Transverse colon (tissue), 4 donors: ENCODE measurements around the gene LAMA4. TPM values are rescaled to one million over a fixed set of nuclear protein-coding genes. Genes with fewer than 3 reads are reported as not detected.

Source experiments
- DNase-seq: peaks from one replicate; pipeline ENCODE4 v3.0.0-alpha.2; 2019
- H3K27ac ChIP-seq, 4 donors: fragments of 200-600 bp; sonication (generic); 2 replicates each; pipeline ENCODE4 v1.5.1; 2016 to 2018; ENCODE audit warnings: inconsistent platforms in 4 of 4
- H3K27me3 ChIP-seq: fragments of 200-600 bp; sonication (generic); 2 replicates; pipeline ENCODE4 v1.5.1; 2017; ENCODE audit warnings: inconsistent platforms
- H3K36me3 ChIP-seq, 4 donors: fragments of 200-600 bp; sonication (generic); 2 replicates each; pipeline ENCODE4 v1.5.1; 2017 to 2019; ENCODE audit warnings: inconsistent platforms in 4 of 4
- H3K4me1 ChIP-seq, 4 donors: fragments of 200-600 bp; sonication (generic); 2 replicates each; pipeline ENCODE4 v1.5.1; 2017 to 2020; ENCODE audit warnings: inconsistent platforms in 4 of 4
- H3K4me3 ChIP-seq, 4 donors: fragments of 200-600 bp; sonication (generic); 1 replicate in 1 of 4; 2 replicates in 3 of 4; pipeline versions ENCODE4 v1.5.1 to v1.6.1; 2017 to 2019; ENCODE audit warnings: inconsistent platforms in 4 of 4
- H3K9me3 ChIP-seq, 2 donors: fragments of 200-600 bp; sonication (generic); 2 replicates each; pipeline ENCODE4 v1.5.1; 2017 to 2019; ENCODE audit warnings: inconsistent platforms in 2 of 2
- CTCF ChIP-seq, 5 experiments: fragments of 200-600 bp in 3 of 5; fragments of 450-650 bp in 2 of 5; sonication (generic) in 3 of 5; IDR thresholded peaks; 1 replicate in 2 of 5; 2 replicates in 3 of 5; pipeline ENCODE4 v1.5.1; 2016 to 2017; ENCODE audit warnings: antibody characterized with exemption in 5 of 5, inconsistent platforms in 3 of 5, mild to moderate bottlenecking in 2 of 5, moderate library complexity in 1 of 5
- EP300 ChIP-seq: sonication (generic); formaldehyde crosslinking; IDR thresholded peaks from one replicate; pipeline ENCODE4 v1.6.1; 2017; ENCODE audit warnings: antibody characterized with exemption, low read depth
- POLR2A ChIP-seq: fragments of 450-650 bp; IDR thresholded peaks from one replicate; pipeline ENCODE4 v1.6.1; 2016; ENCODE audit warnings: antibody characterized with exemption, mild to moderate bottlenecking, moderate library complexity
- POLR2AphosphoS5 ChIP-seq, 3 donors: sonication (generic); formaldehyde crosslinking; IDR thresholded peaks; one replicate each; pipeline ENCODE4 v1.6.1; 2016; ENCODE audit warnings: antibody characterized with exemption in 3 of 3
- WGBS, 2 donors: methylation state at CpG; one replicate each; pipeline ENCODE4 v1.1.5; 2018; ENCODE audit warnings: low coverage in 1 of 2; 5-methylcytosine and 5-hydroxymethylcytosine counted together
- in situ Hi-C, 4 donors: fragments of 200-750 bp; cut with MboI; loops; one replicate each; pipeline versions ENCODE4 v1.15.0 to v1.15.1; 2017; ENCODE audit warnings: low sequenced_read_pairs in 3 of 4, low pct_ligation_motif_present in 1 of 4, low pct_unique_long_range_greater_than_20kb in 1 of 4
- intact Hi-C: fragments of 100-400 bp; cut with DNase I; formaldehyde crosslinking; loops from one replicate; pipeline ENCODE4 v1.15.1; 2023; ENCODE audit warnings: low total_unique reads
- total RNA-seq, 4 donors: library from RNA; depleted of rRNA; stranded (reverse); fragments of >200 nt; gene quantifications; one replicate each; pipeline ENCODE4 v1.1.0, GENCODE V29; 2016

Gene LAMA4
- total RNA-seq, 4 donors from 2014 or later = 27.3 to 54.9 (median 40.1) TPM

GRCh38 chr6:112118034-112118433 is 136.3 kb downstream of the LAMA4 start:
- TF ChIP-seq EP300 = no peak
- no peak for TF ChIP-seq POLR2AphosphoS5 (IDR thresholded peaks at IDR 0.05)
- TF ChIP-seq CTCF (IDR thresholded peaks at IDR 0.05) = no peak
- no peak for TF ChIP-seq POLR2A
- Histone ChIP-seq H3K27ac (no peak overlapping the region), H3K4me1 (peaks cover 0 to under 1% (median 0%) of the 10 kb centered on the region in 4 donors), H3K9me3 (no peaks in the 10 kb centered on the region), H3K27me3 (no peaks in the 10 kb centered on the region), H3K36me3 (peaks cover 0 to 8% (median 0%) of the 10 kb centered on the region in 4 donors), H3K4me3 (no peak overlapping the region)
- intact Hi-C loops = no loop called here
- DNase-seq = no peak
- in situ Hi-C loops = no loop called here

- no peaks in the 10 kb centered on the region for H3K9me3 ChIP-seq
- in situ Hi-C loops = no loop called here
- no peaks in the 10 kb centered on the region for H3K27me3 ChIP-seq
- H3K4me3 ChIP-seq = no peak overlapping the region
- H3K27ac ChIP-seq = no peak overlapping the region
- no peak for TF ChIP-seq POLR2AphosphoS5 (IDR thresholded peaks at IDR 0.05)
- TF ChIP-seq CTCF (IDR thresholded peaks at IDR 0.05) = no peak
- TF ChIP-seq EP300 = no peak
- TF ChIP-seq POLR2A = no peak
- peaks cover 0 to 8% (median 0%) of the 10 kb centered on the region in 4 donors for H3K36me3 ChIP-seq
- H3K4me1 ChIP-seq = no peaks in the 10 kb centered on the region
- intact Hi-C loops = no loop called here
- 71% methylated on average over 1 of the region's 1 CpG; no CpG with 5 or more reads in 1 of the 2 donors for WGBS, 2 donors
- DNase-seq = no peak
Observed at GRCh38 chr6:112117554-112117953, 136.8 kb downstream of the LAMA4 start.

- WGBS, 2 donors = 71 to 91% methylated on average over 1 of the region's 1 CpG
- H3K36me3 ChIP-seq = peaks cover 0 to 8% (median 0%) of the 10 kb centered on the region in 4 donors
Observed at GRCh38 chr6:112116221-112116620, 138.1 kb downstream of the LAMA4 start.

GRCh38 chr6:112114577-112115223 is 139.7 kb downstream of the LAMA4 start:
- H3K27me3 ChIP-seq = no peaks in the 10 kb centered on the region
- WGBS, 2 donors = 91 to 96% methylated on average over 2 to 3 of the region's 3 CpGs
- H3K9me3 ChIP-seq = no peaks in the 10 kb centered on the region
- peaks cover 0 to 8% (median 0%) of the 10 kb centered on the region in 4 donors for H3K36me3 ChIP-seq
- intact Hi-C loops (no loop called here), in situ Hi-C loops (no loop called here)
- no peak overlapping the region for H3K4me3 ChIP-seq
- no peak overlapping the region for H3K27ac ChIP-seq
- no peak for DNase-seq
- TF ChIP-seq CTCF (IDR thresholded peaks at IDR 0.05) (no peak), POLR2A (no peak), EP300 (no peak), POLR2AphosphoS5 (IDR thresholded peaks at IDR 0.05) (no peak)
- H3K4me1 ChIP-seq = no peaks in the 10 kb centered on the region

More at GRCh38 chr6:112116221-112116620, 138.1 kb downstream of the LAMA4 start:
- H3K27ac ChIP-seq = no peak overlapping the region
- in situ Hi-C loops = no loop called here
- no peaks in the 10 kb centered on the region for H3K27me3 ChIP-seq
- TF ChIP-seq POLR2A (no peak), CTCF (IDR thresholded peaks at IDR 0.05) (no peak), EP300 (no peak), POLR2AphosphoS5 (IDR thresholded peaks at IDR 0.05) (no peak)
- H3K4me3 ChIP-seq = no peak overlapping the region
- H3K4me1 ChIP-seq = no peaks in the 10 kb centered on the region
- H3K9me3 ChIP-seq = no peaks in the 10 kb centered on the region
- DNase-seq = no peak
- intact Hi-C loops = no loop called here
